Measurements from ENCODE around the gene PMPCA.

- TF ChIP-seq CTCF (IDR thresholded peaks at IDR 0.05) (no peak), EP300 (IDR thresholded peaks at IDR 0.05) (no peak), POLR2AphosphoS5 (IDR thresholded peaks at IDR 0.05) (no peak), POLR2A (IDR thresholded peaks at IDR 0.05; ENCODE audit: low read depth) (no peak)
Observed at GRCh38 chr9:136383436-136383835, 27.0 kb upstream of the PMPCA start.

All from esophagus muscularis mucosa (tissue), 4 donors.